NB4 (cell line): ENCODE data around the gene FAM221B.

ENCODE experiments used
- DNase-seq: peaks from one replicate; pipeline ENCODE4 v3.0.0; 2010; ENCODE audit warnings: low read depth
- H3K4me3 ChIP-seq: one replicate; pipeline ENCODE4 v1.5.1; 2011; ENCODE audit warnings: mild to moderate bottlenecking, low read depth, low read length, moderate library complexity
- MYC ChIP-seq: IDR thresholded peaks from 2 replicates; pipeline ENCODE4 v1.6.1; 2011; ENCODE audit warnings: low read depth, low read length
- POLR2A ChIP-seq: IDR thresholded peaks from 2 replicates; pipeline ENCODE4 v1.6.1; 2011; ENCODE audit warnings: mild to moderate bottlenecking; ENCODE audit not compliant: insufficient read length; ENCODE audit errors: extremely low read depth
- TF ChIP-seq, protein P1 (sequence below): IDR thresholded peaks from one replicate; pipeline ENCODE4 v1.5.1; 2012; ENCODE audit warnings: low read depth, low read length
- TF ChIP-seq, protein P2 (sequence below): IDR thresholded peaks from 2 replicates; pipeline ENCODE4 v1.6.1; 2011; ENCODE audit warnings: low read depth, low read length

FAM221B gene

DNA sequence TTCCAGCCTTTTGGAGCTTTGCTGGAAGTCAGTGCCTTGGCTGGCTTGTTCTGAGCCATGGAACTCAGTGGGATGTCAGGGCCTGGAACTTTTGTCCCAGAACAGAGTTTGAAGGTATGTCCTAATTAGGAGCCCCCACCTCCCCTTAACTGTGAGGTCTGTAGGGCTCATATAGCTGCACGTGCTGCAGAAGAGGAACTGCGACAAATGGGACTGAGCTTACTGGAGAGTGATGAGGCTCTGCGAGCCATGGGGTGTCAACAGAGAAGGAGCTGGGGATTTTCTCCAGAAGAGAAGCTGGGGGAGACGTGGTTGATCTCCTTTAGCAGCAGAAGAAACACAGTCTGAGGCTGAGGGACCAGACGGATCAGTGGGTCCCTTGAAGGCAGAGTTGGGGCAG, 11.4 kb upstream of the FAM221B start:
- DNase-seq = no peak
- no peak overlapping the region for H3K4me3 ChIP-seq
- no peak for TF ChIP-seq POLR2A
- TF ChIP-seq, protein P1, sequence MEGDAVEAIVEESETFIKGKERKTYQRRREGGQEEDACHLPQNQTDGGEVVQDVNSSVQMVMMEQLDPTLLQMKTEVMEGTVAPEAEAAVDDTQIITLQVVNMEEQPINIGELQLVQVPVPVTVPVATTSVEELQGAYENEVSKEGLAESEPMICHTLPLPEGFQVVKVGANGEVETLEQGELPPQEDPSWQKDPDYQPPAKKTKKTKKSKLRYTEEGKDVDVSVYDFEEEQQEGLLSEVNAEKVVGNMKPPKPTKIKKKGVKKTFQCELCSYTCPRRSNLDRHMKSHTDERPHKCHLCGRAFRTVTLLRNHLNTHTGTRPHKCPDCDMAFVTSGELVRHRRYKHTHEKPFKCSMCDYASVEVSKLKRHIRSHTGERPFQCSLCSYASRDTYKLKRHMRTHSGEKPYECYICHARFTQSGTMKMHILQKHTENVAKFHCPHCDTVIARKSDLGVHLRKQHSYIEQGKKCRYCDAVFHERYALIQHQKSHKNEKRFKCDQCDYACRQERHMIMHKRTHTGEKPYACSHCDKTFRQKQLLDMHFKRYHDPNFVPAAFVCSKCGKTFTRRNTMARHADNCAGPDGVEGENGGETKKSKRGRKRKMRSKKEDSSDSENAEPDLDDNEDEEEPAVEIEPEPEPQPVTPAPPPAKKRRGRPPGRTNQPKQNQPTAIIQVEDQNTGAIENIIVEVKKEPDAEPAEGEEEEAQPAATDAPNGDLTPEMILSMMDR = no peak
- TF ChIP-seq MYC = no peak
- TF ChIP-seq, protein P2, sequence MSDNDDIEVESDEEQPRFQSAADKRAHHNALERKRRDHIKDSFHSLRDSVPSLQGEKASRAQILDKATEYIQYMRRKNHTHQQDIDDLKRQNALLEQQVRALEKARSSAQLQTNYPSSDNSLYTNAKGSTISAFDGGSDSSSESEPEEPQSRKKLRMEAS = no peak

DNA sequence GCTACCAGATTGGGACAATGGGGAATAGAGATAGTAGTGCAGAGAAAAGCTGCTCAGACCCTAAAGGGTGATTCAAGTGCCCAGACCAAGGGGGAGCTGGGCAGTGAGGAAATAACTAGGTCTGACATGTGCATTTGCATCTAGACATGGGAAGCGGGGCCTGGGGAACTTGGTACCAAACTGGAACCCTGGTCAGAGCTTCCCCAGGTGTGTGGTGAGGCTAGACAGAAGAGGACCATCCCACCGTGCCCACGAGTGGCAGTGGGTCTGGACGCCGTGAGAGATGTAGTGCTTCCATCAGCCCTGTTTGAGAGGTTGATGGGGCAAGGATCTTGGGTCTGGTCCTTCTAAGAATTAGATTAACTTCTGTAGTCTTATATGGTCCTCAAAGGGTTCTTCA, 8.1 kb upstream of the FAM221B start:
- H3K4me3 ChIP-seq = no peak overlapping the region
- TF ChIP-seq, protein P1 = no peak
- no peak for TF ChIP-seq POLR2A
- TF ChIP-seq, protein P2 = no peak
- TF ChIP-seq MYC = no peak
- no peak for DNase-seq

DNA sequence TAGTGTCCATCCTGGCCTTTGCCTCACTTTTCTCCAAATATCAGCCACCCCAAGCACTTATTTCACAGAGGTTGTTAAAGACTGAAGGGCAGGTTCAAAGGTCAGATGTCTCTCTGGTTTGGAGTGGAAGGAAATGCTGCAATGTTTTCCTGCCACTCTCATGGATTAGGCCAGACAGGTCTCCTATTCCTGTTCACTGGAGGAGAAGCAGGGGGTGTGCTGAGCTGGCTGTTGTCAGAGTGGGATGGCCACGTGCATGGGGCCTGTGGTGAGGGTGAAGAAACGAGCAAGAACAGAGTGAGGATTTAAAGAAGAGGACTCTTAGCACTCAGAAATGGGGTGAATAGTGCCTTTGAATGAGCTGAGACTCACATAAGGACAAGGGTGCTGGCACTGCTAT, 7.2 kb upstream of the FAM221B start:
- no peak overlapping the region for H3K4me3 ChIP-seq
- no peak for DNase-seq

DNA sequence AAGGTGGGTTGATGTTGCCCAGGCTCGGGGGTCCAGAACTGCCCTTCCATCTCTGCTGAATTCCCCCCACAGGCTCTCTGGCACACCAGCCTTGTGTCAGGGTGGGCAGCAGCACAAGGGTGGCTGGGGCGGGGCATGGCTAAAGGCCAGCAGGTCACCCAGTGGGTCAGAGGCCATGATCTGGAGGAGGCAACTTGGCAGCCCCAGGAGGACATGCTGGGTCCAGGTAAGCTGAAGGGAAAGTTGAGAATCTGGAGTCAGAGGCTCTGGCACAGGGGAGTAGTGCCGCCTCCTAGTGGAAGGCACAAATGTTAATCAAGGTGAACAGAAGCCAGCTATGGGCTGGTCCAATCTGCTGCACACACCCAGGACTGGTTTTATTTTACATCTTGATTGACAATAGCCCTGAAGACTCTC, 6.7 kb upstream of the FAM221B start:
- TF ChIP-seq, protein P1 = peak; percentile 19
- TF ChIP-seq MYC = no peak
- DNase-seq = no peak
- no peak overlapping the region for H3K4me3 ChIP-seq

More for the DNA sequence above, 7.2 kb upstream of the FAM221B start:
- TF ChIP-seq, protein P2 = no peak
- TF ChIP-seq POLR2A (no peak), MYC (no peak)
- TF ChIP-seq, protein P1 = no peak

DNA sequence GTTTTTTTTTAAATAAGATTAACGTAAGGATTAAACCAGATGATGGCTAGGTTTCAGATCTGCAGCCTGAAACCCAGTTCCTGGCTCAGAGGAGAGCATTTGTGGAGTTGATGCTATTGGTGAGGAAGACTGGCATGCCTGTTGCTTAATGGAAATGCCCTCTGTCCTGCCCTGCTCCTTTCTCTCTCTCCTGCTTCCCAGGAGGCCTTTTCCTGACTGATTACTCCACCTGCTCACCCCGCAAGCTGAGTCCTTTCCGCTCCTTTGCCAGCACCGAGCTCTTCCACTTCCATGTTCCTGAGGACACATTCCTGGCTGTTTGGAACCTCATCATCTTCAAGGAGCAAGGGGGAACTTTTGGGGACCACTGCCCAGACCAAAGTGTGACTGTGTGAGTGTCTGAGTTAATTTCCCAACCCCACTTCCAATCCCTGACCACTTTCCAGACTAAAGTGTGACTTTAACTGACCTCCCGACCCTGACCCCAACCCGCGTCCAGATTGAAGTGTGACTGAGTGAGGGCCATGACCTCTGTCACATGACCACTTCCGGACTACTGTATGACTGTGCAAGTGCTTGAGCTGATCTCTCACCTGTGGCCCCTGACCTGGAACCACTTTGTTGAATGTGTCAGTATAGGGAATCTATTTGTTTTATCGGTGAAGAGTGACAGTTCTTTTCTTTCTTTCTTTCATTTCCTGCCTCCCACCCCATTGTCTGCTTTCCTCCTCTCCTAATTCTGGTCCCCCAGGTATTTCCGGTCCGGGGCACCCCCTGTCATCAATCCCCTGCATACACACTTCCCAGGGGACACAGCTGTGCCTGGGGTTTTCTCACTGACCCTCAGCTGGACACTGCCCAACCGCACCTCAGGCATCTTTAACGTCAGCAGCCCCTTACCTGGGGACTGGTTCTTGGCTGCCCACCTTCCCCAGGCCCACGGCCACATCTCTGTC, 6.0 kb upstream of the FAM221B start:
- DNase-seq = no peak
- TF ChIP-seq POLR2A (no peak), MYC (no peak)
- TF ChIP-seq, protein P2 = no peak
- TF ChIP-seq, protein P1 = no peak
- H3K4me3 ChIP-seq = no peak overlapping the region

DNA sequence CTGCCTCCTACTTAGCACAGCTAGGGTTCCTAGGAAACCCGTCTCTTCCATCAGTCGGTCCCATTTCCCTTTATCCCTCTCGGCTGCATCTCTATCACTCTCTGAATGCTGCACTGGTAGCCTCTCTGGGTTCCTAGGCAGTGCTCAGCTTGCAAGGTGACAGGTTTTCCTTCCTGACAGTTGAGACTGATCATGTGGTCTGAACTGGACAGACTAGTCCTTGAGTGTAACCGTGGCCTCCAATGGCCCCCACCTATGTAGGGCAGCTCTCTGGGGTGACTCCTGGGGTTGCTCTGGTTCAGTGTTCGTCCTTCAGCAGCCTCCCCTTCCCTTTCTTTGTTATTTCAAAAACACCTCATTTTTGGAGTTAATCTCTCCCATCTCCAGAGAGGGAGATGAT, 4.3 kb upstream of the FAM221B start:
- DNase-seq = no peak
- TF ChIP-seq MYC (no peak), POLR2A (no peak)
- TF ChIP-seq, protein P1 = no peak
- TF ChIP-seq, protein P2 = no peak
- H3K4me3 ChIP-seq = no peak overlapping the region
